Measurements from ENCODE around the gene RAB3IL1.

Gene RAB3IL1

DNA sequence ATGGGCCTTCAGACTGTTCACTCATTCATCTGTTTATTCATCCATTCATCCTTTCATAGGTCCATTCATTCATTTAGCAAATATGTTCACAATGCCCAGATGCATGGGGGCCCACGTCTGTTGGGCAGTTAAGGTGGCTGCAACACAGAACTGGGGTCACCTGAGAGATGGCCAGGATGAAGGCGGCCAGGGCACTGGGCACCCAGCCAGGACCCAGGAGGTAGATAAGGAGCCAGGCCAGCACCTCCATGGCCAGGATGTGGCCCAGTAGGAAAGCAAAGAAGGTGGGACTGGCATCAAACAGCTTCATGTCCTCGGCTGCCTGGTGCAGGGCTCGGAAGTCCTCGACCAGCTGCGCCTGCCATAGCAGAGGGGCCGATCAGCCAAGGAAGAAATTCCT lies 38.2 kb downstream of the RAB3IL1 start:
- Histone ChIP-seq H3K36me3 (ENCODE audit: insufficient read depth, low read length) (no peaks in the 10 kb centered on the region), H3K4me3 (ENCODE audit: low read depth in 1 of 2, low read length in 2 of 2) (no peak overlapping the region), H3K9me3 (ENCODE audit: low read length) (no peaks in the 10 kb centered on the region), H3K9ac (ENCODE audit: low read length) (no peak overlapping the region), H3K27ac (ENCODE audit: low read depth, low read length) (no peak overlapping the region), H3K27me3 (ENCODE audit: control insufficient read depth in 1 of 2, insufficient read depth in 2 of 2, low read length in 2 of 2) (no peaks in the 10 kb centered on the region), H3K4me1 (ENCODE audit: insufficient read depth, low read length) (no peaks in the 10 kb centered on the region)

- H3K36me3 ChIP-seq (ENCODE audit: insufficient read depth, low read length): no peaks in the 10 kb centered on the region
- no peaks in the 10 kb centered on the region for H3K9me3 ChIP-seq (ENCODE audit: low read length)
- H3K9ac ChIP-seq (ENCODE audit: low read length): no peak overlapping the region
- no peak overlapping the region for H3K27ac ChIP-seq (ENCODE audit: low read depth, low read length)
- H3K4me1 ChIP-seq (ENCODE audit: insufficient read depth, low read length): peaks cover 4% of the 10 kb centered on the region
- no peaks in the 10 kb centered on the region for H3K27me3 ChIP-seq (ENCODE audit: control insufficient read depth in 1 of 2, insufficient read depth in 2 of 2, low read length in 2 of 2)
- H3K4me3 ChIP-seq (ENCODE audit: low read depth in 1 of 2, low read length in 2 of 2): no peak overlapping the region
These were observed 41.7 kb downstream of the RAB3IL1 start for GRCh38 chr11:61875698-61876097.

DNA sequence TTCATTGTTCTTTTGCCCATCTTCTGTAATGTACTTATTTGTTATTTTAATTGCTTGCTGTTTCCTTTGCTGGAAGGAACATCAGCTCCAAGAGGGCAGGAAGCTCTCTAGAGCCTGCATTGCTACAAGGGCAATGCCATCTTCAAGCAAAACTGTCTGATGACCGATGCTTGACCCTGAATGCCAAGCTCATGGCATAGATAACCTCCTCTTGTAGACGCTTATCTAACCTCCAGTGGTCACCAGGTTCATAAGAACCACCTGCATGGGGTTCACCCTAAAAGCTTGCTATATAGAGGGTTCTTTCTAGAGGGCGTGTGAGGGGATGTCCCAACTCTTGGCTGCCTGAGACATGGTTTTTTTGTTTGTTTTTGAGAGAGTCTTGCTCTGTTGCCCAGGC lies 42.5 kb downstream of the RAB3IL1 start:
- Histone ChIP-seq H3K27ac (ENCODE audit: low read depth, low read length) (no peak overlapping the region), H3K27me3 (ENCODE audit: control insufficient read depth in 1 of 2, insufficient read depth in 2 of 2, low read length in 2 of 2) (peaks cover 0 to under 1% of the 10 kb centered on the region in 2 donors), H3K36me3 (ENCODE audit: insufficient read depth, low read length) (no peaks in the 10 kb centered on the region), H3K4me1 (ENCODE audit: insufficient read depth, low read length) (peaks cover 4% of the 10 kb centered on the region), H3K9ac (ENCODE audit: low read length) (no peak overlapping the region), H3K4me3 (ENCODE audit: low read depth in 1 of 2, low read length in 2 of 2) (no peak overlapping the region), H3K9me3 (ENCODE audit: low read length) (no peaks in the 10 kb centered on the region)

DNA sequence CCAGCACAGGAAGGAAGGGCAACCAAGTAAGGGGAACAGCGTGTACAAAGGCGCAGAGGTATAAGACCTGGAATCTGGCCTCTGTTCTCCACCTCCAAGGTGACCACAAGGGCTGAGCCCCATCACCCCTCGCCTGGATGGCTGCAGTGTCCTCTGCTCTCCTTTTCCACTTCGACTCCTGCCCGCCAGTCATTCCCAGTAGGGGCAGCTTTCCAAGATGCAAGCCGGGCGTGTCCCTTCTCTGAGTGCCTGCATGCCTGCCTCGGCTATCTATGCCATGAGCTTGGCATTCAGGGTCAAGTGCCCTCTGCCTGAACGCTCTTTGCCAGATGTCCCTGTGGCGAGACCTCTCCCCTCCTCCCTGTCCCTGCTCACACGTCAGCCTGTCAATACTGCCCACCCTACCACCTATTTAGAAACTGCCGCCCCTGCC lies 43.0 kb downstream of the RAB3IL1 start:
- no peak overlapping the region for H3K9ac ChIP-seq (ENCODE audit: low read length)
- H3K36me3 ChIP-seq (ENCODE audit: insufficient read depth, low read length): no peaks in the 10 kb centered on the region
- peaks cover 4% of the 10 kb centered on the region for H3K4me1 ChIP-seq (ENCODE audit: insufficient read depth, low read length)
- H3K4me3 ChIP-seq (ENCODE audit: low read depth in 1 of 2, low read length in 2 of 2): no peak overlapping the region
- no peaks in the 10 kb centered on the region for H3K9me3 ChIP-seq (ENCODE audit: low read length)
- peaks cover 0 to 4% of the 10 kb centered on the region in 2 donors for H3K27me3 ChIP-seq (ENCODE audit: control insufficient read depth in 1 of 2, insufficient read depth in 2 of 2, low read length in 2 of 2)
- H3K27ac ChIP-seq (ENCODE audit: low read depth, low read length): no peak overlapping the region

GRCh38 chr11:61873588-61874376 lies 43.6 kb downstream of the RAB3IL1 start:
- H3K9me3 ChIP-seq (ENCODE audit: low read length): no peaks in the 10 kb centered on the region
- H3K4me1 ChIP-seq (ENCODE audit: insufficient read depth, low read length): peaks cover 4% of the 10 kb centered on the region
- H3K27ac ChIP-seq (ENCODE audit: low read depth, low read length): no peak overlapping the region
- no peak overlapping the region for H3K9ac ChIP-seq (ENCODE audit: low read length)
- no peaks in the 10 kb centered on the region for H3K36me3 ChIP-seq (ENCODE audit: insufficient read depth, low read length)
- H3K27me3 ChIP-seq (ENCODE audit: control insufficient read depth in 1 of 2, insufficient read depth in 2 of 2, low read length in 2 of 2): peaks cover 0 to 4% of the 10 kb centered on the region in 2 donors
- H3K4me3 ChIP-seq (ENCODE audit: low read depth in 1 of 2, low read length in 2 of 2): no peak overlapping the region

DNA sequence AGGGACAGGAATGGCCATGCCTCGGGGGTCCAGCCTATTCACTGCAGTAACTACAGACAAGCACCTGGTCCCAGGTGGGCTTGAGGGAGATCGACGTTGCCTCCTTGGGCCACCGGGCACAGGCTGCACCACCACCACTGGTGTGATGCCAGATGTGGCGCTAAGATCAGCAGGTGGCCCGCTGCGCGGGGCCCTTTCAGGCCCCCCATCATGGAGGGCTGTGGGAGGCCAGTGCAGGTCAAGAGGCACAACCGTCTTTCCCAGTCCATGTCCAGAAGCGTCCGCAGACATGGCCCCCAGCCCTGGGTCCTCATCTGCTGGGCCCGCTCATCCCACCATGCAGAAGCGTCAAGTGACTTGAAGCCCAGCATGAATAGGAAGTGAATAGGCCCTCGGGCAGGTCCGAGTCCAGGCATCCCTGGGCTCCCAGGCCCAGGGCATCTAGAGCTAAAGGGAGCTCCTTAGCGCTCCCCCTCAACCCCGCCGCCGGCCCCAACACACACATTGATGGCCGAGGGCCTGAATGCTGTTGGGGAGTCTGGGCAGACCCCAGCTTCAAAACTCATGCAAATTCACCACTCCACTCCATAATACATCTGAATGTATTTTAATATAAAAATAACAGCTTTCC lies 44.3 kb downstream of the RAB3IL1 start:
- Histone ChIP-seq H3K4me3 (ENCODE audit: low read depth in 1 of 2, low read length in 2 of 2) (no peak overlapping the region), H3K4me1 (ENCODE audit: insufficient read depth, low read length) (peaks cover 4% of the 10 kb centered on the region), H3K9me3 (ENCODE audit: low read length) (no peaks in the 10 kb centered on the region), H3K36me3 (ENCODE audit: insufficient read depth, low read length) (no peaks in the 10 kb centered on the region), H3K9ac (ENCODE audit: low read length) (no peak overlapping the region), H3K27me3 (ENCODE audit: control insufficient read depth in 1 of 2, insufficient read depth in 2 of 2, low read length in 2 of 2) (peaks cover 0 to 4% of the 10 kb centered on the region in 2 donors), H3K27ac (ENCODE audit: low read depth, low read length) (no peak overlapping the region)

DNA sequence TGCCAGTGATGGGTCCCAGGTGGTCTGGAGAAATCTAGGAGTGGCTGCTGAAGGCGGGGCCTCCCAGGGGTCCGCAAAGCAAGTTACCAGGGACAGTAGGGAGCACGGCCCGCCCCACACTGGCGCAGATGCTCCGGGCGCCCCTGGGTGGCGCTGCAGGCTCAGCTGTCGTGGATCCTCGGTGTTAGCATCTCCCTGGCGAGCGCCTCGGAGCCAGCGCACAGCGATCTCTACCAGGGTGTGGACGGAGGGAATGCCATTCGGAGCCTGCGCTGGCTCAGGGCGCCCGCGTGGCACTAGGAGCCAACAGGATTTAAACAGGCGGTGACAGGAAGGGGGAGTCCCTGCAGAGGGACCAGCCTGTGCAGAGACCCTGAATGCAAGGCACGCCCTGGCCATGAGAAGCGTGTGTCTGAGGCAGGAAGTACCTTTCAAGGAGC lies 46.2 kb downstream of the RAB3IL1 start:
- Histone ChIP-seq H3K9ac (ENCODE audit: low read length) (no peak overlapping the region), H3K36me3 (ENCODE audit: insufficient read depth, low read length) (no peaks in the 10 kb centered on the region)

GRCh38 chr11:61870541-61871031 lies 46.8 kb downstream of the RAB3IL1 start:
- no peak overlapping the region for H3K27ac ChIP-seq (ENCODE audit: low read depth, low read length)
- H3K9ac ChIP-seq (ENCODE audit: low read length): no peak overlapping the region

More for the DNA sequence above, 46.2 kb downstream of the RAB3IL1 start:
- Histone ChIP-seq H3K9me3 (ENCODE audit: low read length) (no peaks in the 10 kb centered on the region), H3K4me3 (ENCODE audit: low read depth in 1 of 2, low read length in 2 of 2) (no peak overlapping the region), H3K4me1 (ENCODE audit: insufficient read depth, low read length) (peaks cover 4% of the 10 kb centered on the region), H3K27me3 (ENCODE audit: control insufficient read depth in 1 of 2, insufficient read depth in 2 of 2, low read length in 2 of 2) (peaks cover 0 to 4% of the 10 kb centered on the region in 2 donors), H3K27ac (ENCODE audit: low read depth, low read length) (no peak overlapping the region)

DNA sequence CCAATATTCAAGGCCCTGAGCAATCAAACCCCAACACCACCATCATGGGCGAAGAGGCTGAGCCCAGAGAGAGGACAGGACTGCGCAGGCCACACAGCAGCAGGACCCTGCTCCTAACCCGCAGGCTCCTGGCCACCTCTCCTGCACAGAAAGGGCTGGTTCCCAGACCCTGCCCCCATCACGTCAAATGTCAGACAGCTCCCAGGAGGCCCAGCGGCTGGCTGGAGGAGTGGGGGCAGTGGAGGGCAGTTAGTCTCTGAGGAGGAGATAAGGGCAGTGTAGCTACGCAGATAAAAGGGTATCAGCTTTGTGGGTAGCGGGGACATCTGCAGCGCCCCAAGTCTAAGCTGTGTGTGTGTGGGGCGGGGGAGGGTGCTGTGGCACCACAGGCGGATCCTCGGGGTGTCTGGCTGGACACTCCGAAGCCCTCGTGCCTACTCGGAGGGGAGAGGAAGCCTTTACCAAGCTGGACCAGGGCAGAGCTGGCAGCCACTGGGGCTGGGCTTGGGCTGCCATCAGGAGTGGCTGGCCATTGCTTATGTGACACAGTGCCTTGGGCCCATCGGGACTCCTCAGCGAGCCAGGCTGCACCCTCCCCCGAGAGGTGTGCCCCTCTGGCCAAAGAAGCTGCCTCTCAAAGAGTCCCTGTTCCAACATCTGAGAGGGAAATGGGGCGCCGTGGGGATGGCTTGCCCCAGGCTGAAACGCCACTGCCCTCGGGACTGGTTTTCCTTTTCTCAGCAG lies 47.5 kb downstream of the RAB3IL1 start:
- no peaks in the 10 kb centered on the region for H3K9me3 ChIP-seq (ENCODE audit: low read length)
- H3K27me3 ChIP-seq (ENCODE audit: control insufficient read depth in 1 of 2, insufficient read depth in 2 of 2, low read length in 2 of 2): peaks cover 0 to 4% of the 10 kb centered on the region in 2 donors
- no peaks in the 10 kb centered on the region for H3K36me3 ChIP-seq (ENCODE audit: insufficient read depth, low read length)
- H3K27ac ChIP-seq (ENCODE audit: low read depth, low read length): no peak overlapping the region
- no peak overlapping the region for H3K4me3 ChIP-seq (ENCODE audit: low read depth in 1 of 2, low read length in 2 of 2)
- H3K9ac ChIP-seq (ENCODE audit: low read length): no peak overlapping the region
- peaks cover 4% of the 10 kb centered on the region for H3K4me1 ChIP-seq (ENCODE audit: insufficient read depth, low read length)

More at GRCh38 chr11:61870541-61871031, 46.8 kb downstream of the RAB3IL1 start:
- Histone ChIP-seq H3K4me1 (ENCODE audit: insufficient read depth, low read length) (peaks cover 4% of the 10 kb centered on the region), H3K9me3 (ENCODE audit: low read length) (no peaks in the 10 kb centered on the region), H3K36me3 (ENCODE audit: insufficient read depth, low read length) (no peaks in the 10 kb centered on the region), H3K27me3 (ENCODE audit: control insufficient read depth in 1 of 2, insufficient read depth in 2 of 2, low read length in 2 of 2) (peaks cover 0 to 4% of the 10 kb centered on the region in 2 donors), H3K4me3 (ENCODE audit: low read depth in 1 of 2, low read length in 2 of 2) (no peak overlapping the region)

DNA sequence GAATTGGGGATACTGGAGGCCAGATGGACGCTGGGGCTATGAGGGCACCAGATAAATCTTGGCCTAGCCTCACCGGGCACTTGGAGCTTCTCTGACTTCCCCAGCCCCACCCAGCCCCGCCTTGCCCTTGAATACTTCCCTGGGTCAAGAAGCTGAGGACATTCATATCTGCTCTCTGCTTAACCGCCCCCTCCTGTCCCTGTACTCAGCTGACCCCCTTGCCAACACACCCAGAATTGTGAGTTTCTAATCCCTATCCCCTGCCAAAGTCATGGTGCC lies 48.0 kb downstream of the RAB3IL1 start:
- no peak overlapping the region for H3K9ac ChIP-seq (ENCODE audit: low read length)
- H3K27me3 ChIP-seq (ENCODE audit: control insufficient read depth in 1 of 2, insufficient read depth in 2 of 2, low read length in 2 of 2): peaks cover 0 to 4% of the 10 kb centered on the region in 2 donors
- H3K36me3 ChIP-seq (ENCODE audit: insufficient read depth, low read length): no peaks in the 10 kb centered on the region
- no peaks in the 10 kb centered on the region for H3K9me3 ChIP-seq (ENCODE audit: low read length)
- H3K4me3 ChIP-seq (ENCODE audit: low read depth in 1 of 2, low read length in 2 of 2): no peak overlapping the region
- no peak overlapping the region for H3K27ac ChIP-seq (ENCODE audit: low read depth, low read length)
- H3K4me1 ChIP-seq (ENCODE audit: insufficient read depth, low read length): peaks cover 4% of the 10 kb centered on the region
